Measurements from ENCODE around the gene ABCC3. TPM values are rescaled to one million over a fixed set of nuclear protein-coding genes. Genes with fewer than 3 reads are reported as not detected.

ABCC3 gene
- total and polyA plus RNA-seq, 2 of the 8 experiments (the other 6 are each of a cell fraction or from before 2014, with no cell fraction given), result 0.35 to 0.37 TPM

GRCh38 chr17:50614471-50615051, 20.1 kb upstream of the ABCC3 start:
- CTCF ChIA-PET (ENCODE audit: partially characterized antibody), result interaction anchor here (0.7 to 19.7 kb wide), 7 partner anchors 11 to 64 kb away, joined by 3 to 300 read pairs (median 5); partner anchors contain the start of gene ABCC3

More at GRCh38 chr17:50614471-50615051, 20.1 kb upstream of the ABCC3 start:
- H2BK20ac ChIP-seq (ENCODE audit: low read length), result no peak overlapping the region
- H3K9ac ChIP-seq (replicated peaks in 1 of 4; ENCODE audit: extremely low read depth in 1 of 4, low read depth in 3 of 4, low read length in 3 of 4), result no peak overlapping the region
- H3K27ac ChIP-seq (ENCODE audit: low read depth, low read length), result no peak overlapping the region
- no peak overlapping the region for H2BK15ac ChIP-seq (ENCODE audit: low read length)
- no peak for DNase-seq (ENCODE audit: low read depth in 1 of 2, low spot score in 2 of 2)
- H3K4ac ChIP-seq (replicated peaks; ENCODE audit: insufficient read length, low read depth, low read length), result no peak overlapping the region
- H3K23me2 ChIP-seq (ENCODE audit: low read depth, low read length), result no peaks in the 10 kb centered on the region
- H2AK5ac ChIP-seq (ENCODE audit: low read depth, low read length), result no peak overlapping the region
- H3K9me3 ChIP-seq (ENCODE audit: insufficient read depth in 2 of 2, low read depth in 1 of 2, low read length in 1 of 2), result no peaks in the 10 kb centered on the region
- no peak overlapping the region for H2BK12ac ChIP-seq (ENCODE audit: low read depth, low read length)
- H3K27me3 ChIP-seq (replicated peaks in 1 of 4; ENCODE audit: control insufficient read depth in 3 of 4, extremely low read depth in 1 of 4, insufficient read depth in 3 of 4, low read length in 3 of 4), result no peaks in the 10 kb centered on the region
- H4K5ac ChIP-seq (ENCODE audit: insufficient read length, low read depth, low read length), result no peak overlapping the region
- POLR2A ChIA-PET (ENCODE audit: partially characterized antibody), result interaction anchor here (1.4 kb wide), 1 partner anchor 52 kb away, joined by 4 read pairs; no protein-coding TSS in a partner anchor
- 72% methylated on average over 11 of the region's 11 CpGs; no CpG with 5 or more reads in 1 of the 2 experiments for WGBS, 2 experiments (ENCODE audit: extremely low coverage in 1 of 2, insufficient coverage in 1 of 2, insufficient read length in 1 of 2, insufficient replicate concordance in 2 of 2, low coverage in 1 of 2, low lambda C conversion rate in 2 of 2, missing lambda C conversion rate in 1 of 2)
- H2BK5ac ChIP-seq (ENCODE audit: low read depth, low read length), result no peak overlapping the region
- no peaks in the 10 kb centered on the region for H3K36me3 ChIP-seq (ENCODE audit: control insufficient read depth in 2 of 4, insufficient read depth in 4 of 4, low read length in 3 of 4)
- TF ChIP-seq ATF3 (IDR thresholded peaks at IDR 0.05; ENCODE audit: insufficient read depth, low read depth, low read length) (no peak), CBX5 (IDR thresholded peaks at IDR 0.05; ENCODE audit: low read depth, low read length) (no peak), PHF8 (conservative IDR thresholded peaks at IDR 0.05; ENCODE audit: low read depth, low read length) (no peak), EP300 (IDR thresholded peaks at IDR 0.05; ENCODE audit: borderline replicate concordance in 1 of 2, low read depth in 2 of 2, low read length in 2 of 2) (no peak), TEAD4 (IDR thresholded peaks at IDR 0.05; ENCODE audit: low read depth, low read length) (no peak), E2F6 (IDR thresholded peaks at IDR 0.05) (no peak), BACH1 (IDR thresholded peaks at IDR 0.05; ENCODE audit: low read length) (no peak), MAX (IDR thresholded peaks at IDR 0.05) (no peak)
- H3K18ac ChIP-seq (ENCODE audit: extremely low read depth, low read length), result no peak overlapping the region
- H3K79me1 ChIP-seq (ENCODE audit: low read depth, low read length), result no peaks in the 10 kb centered on the region
- peaks cover 0 to 2% of the 10 kb centered on the region in 2 experiments for H4K20me1 ChIP-seq (replicated peaks in 1 of 2; ENCODE audit: control insufficient read depth in 1 of 2, insufficient read depth in 2 of 2, low read length in 2 of 2)
- H3K56ac ChIP-seq (replicated peaks; ENCODE audit: insufficient read length, low read depth, low read length), result no peak overlapping the region
- no peak overlapping the region for H4K8ac ChIP-seq (ENCODE audit: extremely low read depth, insufficient read depth, low read length)
- no peak overlapping the region for H3K23ac ChIP-seq (ENCODE audit: insufficient read length)
- no peak overlapping the region for H4K91ac ChIP-seq (replicated peaks; ENCODE audit: insufficient read length, low read length)
- H2AFZ ChIP-seq (ENCODE audit: low read length), result no peak overlapping the region
- no peak overlapping the region for H3K4me2 ChIP-seq (ENCODE audit: insufficient read depth in 1 of 2, low read depth in 2 of 2, low read length in 2 of 2)
- no peaks in the 10 kb centered on the region for H3K79me2 ChIP-seq (ENCODE audit: control insufficient read depth in 1 of 2, insufficient read depth in 2 of 2, low read length in 2 of 2)
- no peak for FAIRE-seq
- no peak overlapping the region for H2BK120ac ChIP-seq (replicated peaks; ENCODE audit: low read depth, low read length)
- no peak overlapping the region for H3K14ac ChIP-seq (ENCODE audit: insufficient read length)
- H3K4me1 ChIP-seq (replicated peaks in 1 of 4; ENCODE audit: control insufficient read depth in 3 of 4, insufficient read depth in 4 of 4, low read length in 3 of 4), result peaks cover 0 to 1% (median 0%) of the 10 kb centered on the region in 4 experiments; a peak in 1 of 7 replicates
- H3K4me3 ChIP-seq (ENCODE audit: extremely low read depth in 1 of 4, insufficient read depth in 2 of 4, low read depth in 3 of 4, low read length in 4 of 4), result no peak overlapping the region

Measured in H1 (cell line).